HG02943 (cell line): Measurements from ENCODE around the gene LYSMD1.

ENCODE experiments used
- ATAC-seq: cut with Tn5 transposase; IDR thresholded peaks from one replicate; pipeline ENCODE4 v1.9.1; 2021; ENCODE audit warnings: mild to moderate bottlenecking, low read depth, moderate library complexity; ENCODE audit not compliant: unreplicated experiment

LYSMD1 gene

GRCh38 chr1:151176514-151177045, 10.9 kb upstream of the LYSMD1 start:
- no peak for ATAC-seq

GRCh38 chr1:151175863-151176262, 10.2 kb upstream of the LYSMD1 start, which contains the start of gene TMOD4:
Gene TMOD4, minus strand, starts transcription at chr1:151175981. Its CDS starts 1,106 bp downstream, at chr1:151174875.
- ATAC-seq = no peak

- ATAC-seq = no peak
These were observed 9.5 kb upstream of the LYSMD1 start for GRCh38 chr1:151175041-151175741.

GRCh38 chr1:151171190-151171589, 5.5 kb upstream of the LYSMD1 start:
- no peak for ATAC-seq

GRCh38 chr1:151167116-151167515, 1.4 kb upstream of the LYSMD1 start:
- no peak for ATAC-seq

GRCh38 chr1:151166505-151166956, 829 bp upstream of the LYSMD1 start:
- peak; percentile 12 for ATAC-seq

- no peak for ATAC-seq
These were observed 393 bp downstream of the LYSMD1 start for GRCh38 chr1:151165281-151165737.

- no peak for ATAC-seq
These were observed 896 bp downstream of the LYSMD1 start for GRCh38 chr1:151164732-151165280.

GRCh38 chr1:151159373-151159772, 6.3 kb downstream of the LYSMD1 start:
- no peak for ATAC-seq

- no peak for ATAC-seq
These were observed 6.9 kb downstream of the LYSMD1 start for GRCh38 chr1:151158751-151159251.

- no peak for ATAC-seq
These were observed 7.4 kb downstream of the LYSMD1 start for GRCh38 chr1:151158326-151158725.

- no peak for ATAC-seq
These were observed 8.6 kb downstream of the LYSMD1 start for GRCh38 chr1:151157067-151157531.

GRCh38 chr1:151156515-151156819, 9.2 kb downstream of the LYSMD1 start, which contains the start of gene TNFAIP8L2:
Gene TNFAIP8L2, plus strand, starts transcription at chr1:151156649. Its CDS starts 2,049 bp downstream, at chr1:151158698.
- no peak for ATAC-seq

- no peak for ATAC-seq
These were observed 18.0 kb downstream of the LYSMD1 start for GRCh38 chr1:151147665-151148064.

- no peak for ATAC-seq
These were observed 18.6 kb downstream of the LYSMD1 start for GRCh38 chr1:151147132-151147503.

GRCh38 chr1:151146412-151147131, 19.1 kb downstream of the LYSMD1 start, which contains the start of gene SEMA6C:
Gene SEMA6C, minus strand, starts transcription at chr1:151146631. Its CDS starts 4,010 bp downstream, at chr1:151142621.
- peak; percentile 97 for ATAC-seq

GRCh38 chr1:151146072-151146411, 19.7 kb downstream of the LYSMD1 start:
- ATAC-seq = no peak

GRCh38 chr1:151145304-151146071, 20.2 kb downstream of the LYSMD1 start:
- no peak for ATAC-seq

GRCh38 chr1:151144474-151145303, 21.0 kb downstream of the LYSMD1 start:
- no peak for ATAC-seq
